Muscle layer of colon (tissue), 2 donors: ENCODE results near the gene MCHR1.
"Not testable (repeated sequence)": the region's sequence is repeated elsewhere in the genome, so short reads cannot be mapped to it uniquely, and the experiment has no call there.

Experiments
- H3K27ac ChIP-seq: one replicate; pipeline ENCODE4 v1.7.0; 2013; ENCODE audit warnings: low read depth, mild to moderate bottlenecking, low read length, moderate library complexity
- H3K27me3 ChIP-seq, 2 donors: one replicate each; pipeline ENCODE4 v1.7.0; 2013; ENCODE audit warnings: low read length in 2 of 2, mild to moderate bottlenecking in 2 of 2; ENCODE audit not compliant: insufficient read depth in 2 of 2, control insufficient read depth in 1 of 2
- H3K36me3 ChIP-seq: one replicate; pipeline ENCODE4 v1.7.0; 2013; ENCODE audit warnings: mild to moderate bottlenecking, low read length; ENCODE audit not compliant: insufficient read depth
- H3K4me1 ChIP-seq: one replicate; pipeline ENCODE4 v1.7.0; 2013; ENCODE audit warnings: mild to moderate bottlenecking, low read length; ENCODE audit not compliant: insufficient read depth
- H3K4me3 ChIP-seq, 2 donors: one replicate each; pipeline ENCODE4 v1.7.0; 2013; ENCODE audit warnings: low read length in 2 of 2, low read depth in 1 of 2, mild to moderate bottlenecking in 1 of 2, moderate library complexity in 1 of 2
- H3K9ac ChIP-seq: one replicate; pipeline ENCODE4 v1.7.0; 2013; ENCODE audit warnings: low read length
- H3K9me3 ChIP-seq: one replicate; pipeline ENCODE4 v1.7.0; 2013; ENCODE audit warnings: mild to moderate bottlenecking, low read length
- donor health status: abdominal sarcoma.
- donor health status: Adenocarcinoma of cecum.

The MCHR1 gene

DNA sequence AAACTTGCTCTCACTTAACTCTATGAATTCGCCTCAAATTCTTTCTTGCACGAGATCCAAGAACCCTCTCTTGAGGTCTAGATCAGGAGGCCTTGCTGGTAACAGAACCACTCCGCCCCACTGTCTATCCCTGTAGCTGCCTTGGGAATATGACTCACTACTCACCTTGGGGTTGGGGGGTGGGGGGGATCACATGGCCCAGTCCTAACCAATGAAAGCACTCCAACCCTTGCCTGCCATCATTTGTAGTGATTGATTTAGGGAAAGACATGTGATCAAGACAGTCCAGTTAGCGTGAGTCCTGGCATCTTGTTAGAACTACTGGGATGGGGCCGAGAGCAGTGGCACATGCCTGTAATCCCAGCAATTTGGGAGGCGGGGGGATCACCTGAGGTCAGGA lies 38.0 kb upstream of the MCHR1 start:
- Histone ChIP-seq H3K27me3 (no peaks in the 10 kb centered on the region), H3K4me3 (no peak overlapping the region), H3K27ac (no peak overlapping the region), H3K4me1 (peaks cover 3% of the 10 kb centered on the region), H3K36me3 (no peaks in the 10 kb centered on the region), H3K9ac (no peak overlapping the region), H3K9me3 (no peaks in the 10 kb centered on the region)

DNA sequence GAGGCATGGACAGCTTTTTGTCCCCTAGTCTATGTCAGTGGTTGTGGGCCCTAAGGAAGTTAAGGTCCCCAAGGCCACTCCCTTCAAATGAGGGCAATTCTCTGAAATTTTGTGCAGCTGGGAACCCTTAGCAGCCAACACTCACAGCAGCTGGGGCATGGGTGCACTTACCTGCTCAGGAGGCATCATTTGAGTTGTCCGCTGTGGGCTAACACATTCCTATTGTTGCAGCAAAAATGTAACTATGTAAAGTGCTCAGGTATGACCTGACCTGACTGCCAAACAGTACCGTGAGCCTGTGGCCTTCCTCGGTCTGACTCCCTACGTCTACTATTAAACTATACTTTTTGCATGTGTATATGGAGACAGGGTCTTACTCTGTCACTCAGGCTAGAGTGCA lies 37.0 kb upstream of the MCHR1 start:
- Histone ChIP-seq H3K27me3 (no peaks in the 10 kb centered on the region), H3K27ac (no peak overlapping the region), H3K4me3 (no peak overlapping the region), H3K9ac (no peak overlapping the region), H3K9me3 (no peaks in the 10 kb centered on the region), H3K36me3 (no peaks in the 10 kb centered on the region), H3K4me1 (peaks cover 3% of the 10 kb centered on the region)

DNA sequence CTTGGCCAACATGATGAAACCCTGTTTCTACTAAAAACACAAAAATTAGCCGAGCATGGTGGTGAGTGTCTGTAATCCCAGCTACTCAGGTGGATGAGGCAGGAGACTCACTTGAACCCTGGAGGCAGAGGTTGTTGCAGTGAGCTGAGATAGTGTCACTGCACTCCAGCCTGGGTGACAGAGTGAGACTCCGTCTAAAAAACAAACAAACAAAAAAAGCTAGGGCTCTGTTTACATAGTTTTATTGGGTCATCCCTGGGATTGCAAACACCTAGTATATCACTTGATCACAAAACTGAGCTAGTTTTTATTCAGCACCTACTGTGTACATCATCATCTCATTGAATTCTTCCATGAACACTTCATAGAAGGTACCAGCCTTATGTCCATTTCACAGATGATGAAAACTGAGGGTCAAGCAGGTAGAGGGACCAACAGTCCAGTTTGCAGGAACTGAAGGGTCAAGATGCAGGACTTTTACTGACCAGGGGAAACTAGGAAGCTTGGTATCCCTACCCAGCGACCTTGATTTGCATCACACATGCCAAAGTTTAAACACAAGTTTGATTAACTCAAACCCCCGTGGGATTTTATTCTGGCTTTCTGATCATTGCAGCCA lies 33.6 kb upstream of the MCHR1 start:
- no peak overlapping the region for H3K9ac ChIP-seq
- H3K4me3 ChIP-seq, result no peak overlapping the region
- no peaks in the 10 kb centered on the region for H3K27me3 ChIP-seq
- H3K27ac ChIP-seq, result no peak overlapping the region
- H3K36me3 ChIP-seq, result no peaks in the 10 kb centered on the region
- no peaks in the 10 kb centered on the region for H3K9me3 ChIP-seq
- H3K4me1 ChIP-seq, result peaks cover 3% of the 10 kb centered on the region

DNA sequence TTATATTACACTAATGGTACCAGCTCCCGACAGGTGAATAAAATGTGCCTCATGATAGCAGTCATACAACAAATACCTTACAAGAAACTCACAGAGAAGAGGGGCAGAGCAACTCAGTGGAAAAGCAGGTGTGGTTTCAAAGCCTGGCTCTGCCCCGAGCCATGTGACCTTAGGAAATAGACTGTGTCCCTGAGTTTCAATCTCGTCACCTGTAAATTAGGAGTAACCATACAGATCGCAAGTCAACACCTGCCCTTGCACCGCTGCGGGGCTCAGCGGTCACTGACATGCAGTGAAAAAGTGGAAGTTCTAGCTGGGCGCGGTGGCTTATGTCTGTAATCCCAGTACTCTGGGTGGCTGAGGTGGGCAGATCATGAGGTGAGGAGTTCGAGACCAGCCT lies 30.9 kb upstream of the MCHR1 start:
- Histone ChIP-seq H3K9ac (no peak overlapping the region), H3K9me3 (no peaks in the 10 kb centered on the region), H3K4me1 (peaks cover 22% of the 10 kb centered on the region), H3K36me3 (no peaks in the 10 kb centered on the region), H3K4me3 (no peak overlapping the region), H3K27ac (no peak overlapping the region), H3K27me3 (no peaks in the 10 kb centered on the region)

DNA sequence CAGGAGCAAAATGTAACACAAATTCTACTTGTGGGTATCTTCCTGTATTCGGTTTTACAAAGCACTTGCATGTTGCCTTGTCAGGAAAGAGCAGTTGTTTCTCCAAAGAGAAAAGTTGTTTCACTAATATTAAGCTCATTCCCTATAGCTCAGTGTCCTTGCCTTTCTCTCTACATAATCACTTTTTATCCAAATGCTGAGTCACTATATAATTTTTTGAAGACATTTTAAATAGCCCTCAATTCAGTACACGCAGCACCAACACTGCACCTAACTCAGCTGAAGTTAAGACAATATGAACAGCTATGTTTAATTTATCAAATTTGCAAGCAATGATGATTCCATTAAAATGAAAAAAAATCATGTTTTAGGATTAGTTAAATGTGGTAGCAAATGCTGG lies 28.2 kb upstream of the MCHR1 start:
- no peaks in the 10 kb centered on the region for H3K36me3 ChIP-seq
- H3K9ac ChIP-seq, result peak overlapping the region; percentile 56

DNA sequence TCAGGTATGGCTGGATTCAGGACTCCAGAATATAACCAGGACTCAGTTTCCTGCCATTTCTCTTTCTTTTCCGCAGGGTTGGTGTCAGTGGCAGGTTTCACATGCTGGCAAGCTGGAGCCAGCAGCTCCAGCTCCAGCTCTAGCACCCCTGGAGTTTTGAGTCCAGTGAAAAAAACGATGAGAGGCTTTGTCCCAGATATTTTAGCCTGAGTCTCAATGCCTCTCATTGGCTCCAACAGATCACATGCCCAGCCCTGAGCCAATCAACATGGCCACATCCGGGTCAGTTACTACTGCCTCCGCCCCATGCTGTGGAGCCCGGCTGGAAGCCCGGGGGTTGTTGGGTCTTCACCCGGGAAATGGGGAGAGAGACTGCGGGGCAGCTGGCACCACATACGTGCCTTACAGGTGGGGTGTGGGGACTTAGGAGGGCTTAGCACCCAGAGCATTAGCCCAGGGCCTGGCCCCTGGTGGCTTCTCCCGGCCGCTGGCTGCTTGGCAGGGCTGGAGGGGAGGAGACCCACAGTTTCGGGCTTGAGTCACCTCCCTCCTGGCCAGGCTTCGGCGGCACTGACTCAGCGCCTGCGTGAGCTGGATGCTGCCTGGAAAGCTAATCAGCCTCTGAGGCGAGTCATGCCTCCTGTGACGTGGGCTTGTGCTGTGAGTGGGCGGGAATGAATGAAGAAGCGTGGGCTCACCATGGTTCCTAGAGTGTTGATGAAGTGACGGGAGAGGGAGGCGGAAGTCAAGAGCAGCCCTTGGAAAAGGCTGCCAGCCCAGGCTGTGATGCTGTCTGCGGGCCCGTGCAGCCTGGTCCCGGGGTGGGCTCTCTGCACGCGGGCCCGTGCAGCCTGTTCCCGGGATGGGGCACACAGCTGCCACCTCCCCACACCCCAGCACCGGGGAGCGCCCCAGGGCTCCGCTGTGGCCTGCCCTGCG lies 27.5 kb upstream of the MCHR1 start:
- Histone ChIP-seq H3K4me1 (peaks cover 36% of the 10 kb centered on the region), H3K9ac (peak overlapping the region; percentile 56), H3K9me3 (no peaks in the 10 kb centered on the region), H3K27ac (peak overlapping the region; percentile 97), H3K36me3 (no peaks in the 10 kb centered on the region), H3K4me3 (peak overlapping the region; percentile 40 to 69), H3K27me3 (no peaks in the 10 kb centered on the region)

More for the DNA sequence above, 28.2 kb upstream of the MCHR1 start:
- H3K4me1 ChIP-seq, result peaks cover 37% of the 10 kb centered on the region
- H3K9me3 ChIP-seq, result no peaks in the 10 kb centered on the region
- peak overlapping the region; percentile 97 for H3K27ac ChIP-seq
- no peaks in the 10 kb centered on the region for H3K27me3 ChIP-seq
- H3K4me3 ChIP-seq, result peak overlapping the region in 1 of 2 donors; percentile 69

DNA sequence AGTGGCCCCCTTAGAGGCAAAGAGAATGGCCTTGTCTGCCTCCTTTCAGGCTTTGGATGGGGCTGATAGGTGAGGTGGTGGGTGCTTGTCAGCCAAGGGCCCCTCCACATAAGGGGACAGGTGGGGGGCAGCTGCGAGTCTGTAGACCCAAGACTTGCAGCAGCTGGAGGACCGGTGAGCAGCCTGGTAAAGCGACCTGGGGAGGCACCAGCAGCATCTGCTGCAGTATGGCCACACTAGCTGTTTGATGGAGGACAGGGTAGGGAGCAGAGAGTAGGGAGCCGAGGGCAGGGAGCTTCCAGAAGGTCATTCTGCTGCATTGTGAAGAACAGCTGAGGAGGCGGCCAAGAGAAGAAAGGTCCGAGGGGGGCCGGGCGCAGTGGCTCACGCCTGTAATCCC lies 25.9 kb upstream of the MCHR1 start:
- Histone ChIP-seq H3K9me3 (no peaks in the 10 kb centered on the region), H3K4me1 (peaks cover 36% of the 10 kb centered on the region), H3K9ac (no peak overlapping the region), H3K27ac (no peak overlapping the region), H3K36me3 (no peaks in the 10 kb centered on the region), H3K27me3 (no peaks in the 10 kb centered on the region), H3K4me3 (no peak overlapping the region)

DNA sequence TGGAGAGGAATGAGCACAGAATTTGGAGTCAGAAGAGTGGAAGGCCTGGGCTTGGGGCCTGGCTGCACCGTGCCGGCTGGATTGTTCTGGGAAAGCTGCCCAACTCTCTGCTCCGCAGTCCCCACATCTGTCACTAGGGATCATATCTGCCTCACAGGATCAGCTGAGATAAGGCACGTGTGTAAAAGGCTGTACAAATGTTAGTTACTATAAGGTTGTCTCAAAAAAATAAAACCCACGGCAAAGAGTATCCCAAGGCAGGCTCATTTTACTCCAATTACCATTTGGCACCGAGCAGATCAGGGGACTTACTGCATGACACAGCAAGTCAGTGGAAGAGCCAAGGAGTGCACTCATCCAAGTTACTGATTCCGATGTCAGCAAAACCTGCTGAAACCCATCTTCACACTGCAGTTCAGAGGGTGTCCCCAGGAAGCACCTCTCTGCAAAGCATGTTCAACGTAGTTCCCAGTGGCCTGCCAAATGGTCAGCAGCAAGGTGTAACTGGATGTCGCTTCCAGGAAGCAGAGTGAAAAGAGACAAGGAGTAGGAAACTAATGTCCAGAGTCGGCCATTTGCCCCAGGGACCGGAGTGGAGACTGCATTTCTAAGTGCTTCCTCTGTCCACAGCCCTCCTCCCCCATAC lies 24.6 kb upstream of the MCHR1 start:
- Histone ChIP-seq H3K27me3 (no peaks in the 10 kb centered on the region), H3K36me3 (no peaks in the 10 kb centered on the region), H3K9ac (no peak overlapping the region), H3K4me1 (peaks cover 36% of the 10 kb centered on the region), H3K4me3 (peak overlapping the region in 1 of 2 donors; percentile 13), H3K27ac (no peak overlapping the region), H3K9me3 (no peaks in the 10 kb centered on the region)

DNA sequence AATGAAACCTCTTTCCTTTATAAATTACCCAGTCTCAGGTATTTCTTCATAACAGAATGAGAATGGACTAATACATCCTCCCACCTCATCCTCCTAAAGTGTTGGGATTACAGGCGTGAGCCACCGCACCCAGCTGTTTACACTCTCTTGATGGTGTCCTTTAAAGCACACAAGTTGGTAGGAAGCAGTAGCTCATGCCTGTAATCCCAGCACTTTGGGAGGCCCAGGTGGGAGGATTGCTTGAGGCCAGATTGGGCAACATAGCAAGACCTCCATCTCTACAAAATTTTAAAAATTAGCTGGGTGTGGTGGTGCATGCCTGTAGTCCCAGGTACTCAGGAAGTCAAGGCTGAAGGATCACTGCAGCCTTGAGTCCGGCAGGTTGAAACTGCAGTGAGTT lies 23.3 kb upstream of the MCHR1 start:
- not testable (repeated sequence) for H3K4me3 ChIP-seq, H3K9me3 ChIP-seq, H3K36me3 ChIP-seq, H3K27me3 ChIP-seq, H3K9ac ChIP-seq, H3K27ac ChIP-seq
- peaks cover 35% of the 10 kb centered on the region for H3K4me1 ChIP-seq

DNA sequence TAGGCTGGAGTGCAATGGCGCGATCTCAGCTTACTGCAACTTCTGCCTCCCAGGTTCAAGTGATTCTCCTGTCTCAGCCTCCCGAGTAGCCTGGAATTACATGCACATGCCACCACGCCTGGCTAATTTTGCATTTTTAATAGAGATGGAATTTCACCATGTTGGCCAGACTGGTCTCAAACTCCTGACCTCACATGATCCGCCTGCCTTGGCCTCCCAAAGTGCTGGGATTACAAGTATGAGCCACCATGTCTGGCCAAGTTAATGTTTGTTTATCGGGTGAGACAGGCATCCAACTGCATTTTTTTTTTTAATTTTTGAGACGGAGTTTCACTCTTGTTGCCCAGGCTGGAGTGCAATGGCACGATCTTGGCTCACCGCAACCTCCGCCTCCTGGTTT lies 22.6 kb upstream of the MCHR1 start:
- H3K9ac ChIP-seq, H3K36me3 ChIP-seq, H3K4me3 ChIP-seq, H3K27me3 ChIP-seq, H3K9me3 ChIP-seq, H3K27ac ChIP-seq: not testable (repeated sequence)
- H3K4me1 ChIP-seq, result peaks cover 30% of the 10 kb centered on the region

DNA sequence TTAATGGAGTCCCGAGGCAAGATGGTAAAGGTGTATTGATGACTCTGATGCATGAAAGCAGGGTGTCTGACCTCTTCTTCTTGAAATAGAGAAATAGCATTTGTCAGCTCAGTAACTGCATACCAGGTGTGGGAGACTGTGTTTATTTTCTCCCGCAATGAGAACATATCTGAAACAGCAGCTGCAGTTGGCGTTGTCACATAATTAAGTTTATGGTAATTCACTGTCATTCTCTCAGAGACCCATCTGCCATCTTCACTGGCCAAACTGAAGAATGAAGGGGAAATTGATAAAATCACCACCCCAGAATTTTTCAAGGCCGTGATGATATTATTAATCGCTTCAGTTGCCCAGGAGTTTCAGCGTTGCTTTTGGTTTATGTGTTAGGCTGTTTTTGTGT lies 20.1 kb upstream of the MCHR1 start:
- Histone ChIP-seq H3K9ac (no peak overlapping the region), H3K36me3 (no peaks in the 10 kb centered on the region), H3K27ac (no peak overlapping the region), H3K9me3 (no peaks in the 10 kb centered on the region), H3K4me1 (peaks cover 12% of the 10 kb centered on the region), H3K4me3 (no peak overlapping the region), H3K27me3 (no peaks in the 10 kb centered on the region)
